ENCODE data around the gene SPRR5.

DNA sequence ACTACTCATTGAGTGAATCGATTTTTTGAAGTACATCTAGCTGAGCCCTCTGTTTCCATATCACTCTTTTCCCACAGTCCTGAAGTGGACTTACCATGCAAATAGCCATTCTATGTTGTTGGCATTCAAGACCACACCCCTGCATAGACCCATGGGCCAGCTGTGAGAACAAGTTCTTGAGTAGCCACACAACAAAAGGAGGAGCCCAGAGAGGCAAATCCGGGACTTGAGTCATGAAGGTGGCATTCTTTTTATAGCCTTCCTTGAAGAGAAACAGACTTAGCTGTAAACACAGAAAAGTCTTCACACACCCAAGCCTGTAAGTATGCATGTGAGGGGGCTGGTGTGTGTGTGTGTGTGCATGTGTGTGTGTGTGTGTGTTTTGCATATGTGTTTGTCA lies 13.8 kb upstream of the SPRR5 start:
- TF ChIP-seq, protein P1, sequence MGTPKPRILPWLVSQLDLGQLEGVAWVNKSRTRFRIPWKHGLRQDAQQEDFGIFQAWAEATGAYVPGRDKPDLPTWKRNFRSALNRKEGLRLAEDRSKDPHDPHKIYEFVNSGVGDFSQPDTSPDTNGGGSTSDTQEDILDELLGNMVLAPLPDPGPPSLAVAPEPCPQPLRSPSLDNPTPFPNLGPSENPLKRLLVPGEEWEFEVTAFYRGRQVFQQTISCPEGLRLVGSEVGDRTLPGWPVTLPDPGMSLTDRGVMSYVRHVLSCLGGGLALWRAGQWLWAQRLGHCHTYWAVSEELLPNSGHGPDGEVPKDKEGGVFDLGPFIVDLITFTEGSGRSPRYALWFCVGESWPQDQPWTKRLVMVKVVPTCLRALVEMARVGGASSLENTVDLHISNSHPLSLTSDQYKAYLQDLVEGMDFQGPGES (IDR thresholded peaks at IDR 0.05; ENCODE audit: low read depth, low read length), result no peak
- TF ChIP-seq TAF1 (IDR thresholded peaks at IDR 0.05; ENCODE audit: borderline replicate concordance, low read depth, low read length), result no peak
- TF ChIP-seq NRF1 (IDR thresholded peaks at IDR 0.05; ENCODE audit: low read depth, low read length), result no peak
